ENCODE measurements around the gene SSH2.

SSH2 gene

GRCh38 chr17:29583324-29584248 is 346.4 kb downstream of the SSH2 start:
- no peak for DNase-seq

DNA sequence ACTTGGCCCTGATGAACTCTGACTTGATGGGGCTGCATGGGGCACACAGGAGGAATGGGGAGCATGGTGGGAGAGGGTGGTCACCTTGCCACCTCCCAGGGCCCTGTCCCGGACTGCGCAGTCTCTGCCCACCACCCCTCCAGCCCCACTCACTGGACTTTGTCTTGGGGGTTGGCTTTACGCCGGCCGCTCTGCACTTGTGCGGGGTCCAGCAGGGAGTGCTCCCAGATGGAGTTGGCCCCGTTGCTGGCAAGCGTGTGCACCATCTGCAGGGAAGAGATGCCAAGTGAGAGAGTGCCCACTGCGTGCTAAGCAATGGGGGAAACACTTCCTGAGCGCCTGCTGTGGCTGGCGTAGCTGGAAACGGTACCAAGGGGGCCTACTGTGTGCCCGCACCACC is 347.3 kb downstream of the SSH2 start:
- DNase-seq: no peak

GRCh38 chr17:29582254-29582765 is 347.7 kb downstream of the SSH2 start:
- no peak for DNase-seq

- no peak for DNase-seq
These were observed 348.3 kb downstream of the SSH2 start for GRCh38 chr17:29581583-29582253.

DNA sequence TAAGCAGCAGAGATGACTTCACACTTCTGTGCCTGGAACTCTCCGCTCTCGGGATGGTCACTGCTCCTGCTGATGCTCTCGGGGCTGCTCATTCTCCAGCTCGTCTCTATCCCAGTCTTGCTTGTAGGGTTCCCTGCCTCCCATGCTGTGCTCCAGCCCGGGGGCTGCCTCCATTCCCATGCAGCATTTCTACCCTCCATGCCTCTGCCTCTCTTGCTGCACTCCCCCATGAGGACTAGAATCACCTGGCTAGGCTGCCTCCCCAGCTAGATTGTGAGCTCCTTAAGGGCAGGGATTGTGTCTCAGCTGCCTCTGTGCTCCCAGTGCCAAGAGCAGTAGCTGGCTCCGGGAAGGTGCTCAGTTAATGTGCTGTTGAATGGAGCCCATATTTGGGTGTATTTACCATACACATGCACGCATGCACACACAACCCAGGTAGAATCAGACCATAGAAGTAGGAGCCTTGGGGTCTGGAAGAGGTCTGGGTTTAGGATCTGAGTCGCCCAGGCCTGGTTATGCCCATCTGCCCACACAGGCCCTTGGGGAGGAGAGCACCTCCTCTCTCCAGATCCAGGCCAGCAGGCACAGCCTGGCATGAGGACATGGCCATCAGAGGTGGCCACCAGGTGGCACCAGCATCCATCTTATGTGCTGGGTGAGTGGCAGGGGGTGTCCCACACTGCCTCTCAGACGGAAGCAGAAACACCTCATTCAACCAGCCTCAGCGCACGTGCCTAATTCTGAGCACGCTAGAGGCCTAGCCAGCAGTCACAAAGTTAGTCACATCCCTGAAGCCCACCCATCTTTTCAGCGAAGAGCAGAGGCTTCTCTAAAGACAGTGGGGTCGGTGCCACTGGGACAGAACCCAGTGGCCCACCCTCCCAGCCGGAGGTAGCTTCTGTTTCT is 349.9 kb downstream of the SSH2 start:
- peak; percentile 92 for DNase-seq

DNA sequence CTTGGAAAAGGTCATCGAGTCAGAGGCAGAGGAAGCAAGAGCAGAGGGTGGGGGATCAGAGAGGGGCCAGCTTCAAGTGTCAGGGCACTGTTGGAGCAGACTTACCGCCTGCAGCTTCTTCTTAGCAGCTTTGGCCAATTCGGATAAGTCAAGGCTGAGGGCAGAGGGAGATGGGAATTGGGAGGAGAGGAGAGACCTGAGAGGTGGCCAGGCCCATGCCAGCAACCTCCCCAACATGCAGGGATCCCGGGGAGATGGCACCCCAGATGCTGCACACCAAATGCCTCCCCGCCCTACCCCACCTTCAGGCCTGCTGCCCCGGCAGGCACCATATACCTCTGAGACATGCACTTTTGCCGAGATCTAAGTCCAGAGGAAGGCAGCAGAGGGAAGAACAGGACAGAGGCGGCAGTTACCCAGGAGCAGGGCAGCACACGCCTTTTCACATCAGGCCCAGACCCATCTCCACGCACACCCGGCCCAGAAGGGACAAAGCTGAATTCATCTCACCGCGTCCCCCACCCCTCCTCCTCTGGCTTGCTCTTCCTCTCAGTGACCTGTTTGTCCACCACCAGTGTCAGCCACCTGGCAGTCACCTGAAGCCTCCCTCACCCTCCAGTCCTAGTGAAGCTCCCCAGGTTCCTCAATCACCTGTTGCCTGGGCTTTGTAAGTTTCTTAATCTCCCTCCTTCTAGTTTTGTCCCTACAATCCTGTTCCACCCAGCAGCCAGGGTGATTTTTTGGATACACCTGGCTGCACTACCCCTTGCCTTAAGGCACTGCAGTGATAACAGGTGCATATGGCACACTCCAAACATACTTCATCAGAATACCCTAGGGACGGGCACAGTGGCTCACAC is 351.2 kb downstream of the SSH2 start:
- no peak for DNase-seq

DNA sequence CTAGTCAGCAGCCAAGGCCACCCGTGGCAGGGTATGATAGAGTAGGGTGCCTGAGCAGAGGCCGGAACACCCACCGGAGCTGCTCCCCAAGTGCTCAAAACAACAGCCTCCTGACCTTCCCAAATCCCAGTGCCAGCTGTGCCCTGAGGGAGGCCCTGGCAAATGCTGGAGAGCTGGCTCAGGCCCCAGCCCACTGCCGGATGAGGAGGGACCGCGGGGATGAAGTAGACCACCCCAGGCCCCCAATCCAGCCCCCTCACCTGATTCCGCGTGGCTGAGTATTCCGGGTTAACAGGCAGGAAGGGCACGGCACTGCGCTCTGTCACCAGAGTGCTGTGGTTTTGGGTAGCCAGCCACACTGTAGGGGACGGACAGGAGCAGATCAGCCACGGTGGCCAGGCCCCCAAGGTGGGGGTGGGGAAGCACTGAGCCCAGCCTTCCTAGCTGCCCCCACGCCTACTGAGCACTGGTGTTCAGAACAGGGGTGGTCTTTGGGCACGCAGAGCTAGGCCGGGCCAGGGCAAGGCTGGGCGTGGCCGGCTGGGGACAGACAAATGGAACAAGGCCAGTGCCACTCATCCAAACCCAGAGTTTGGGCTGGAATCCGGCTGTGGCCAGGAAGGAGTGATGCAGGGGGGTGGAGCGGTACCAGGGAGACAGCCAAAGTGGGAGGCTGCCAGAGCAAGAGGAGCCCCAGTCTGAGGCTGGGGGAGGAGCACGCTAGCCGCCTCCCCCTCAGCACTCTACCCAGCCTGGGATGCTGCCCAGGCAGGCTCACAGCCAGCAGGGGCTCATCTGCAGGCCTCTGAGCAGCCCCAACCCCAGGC is 352.4 kb downstream of the SSH2 start:
- no peak for DNase-seq

DNA sequence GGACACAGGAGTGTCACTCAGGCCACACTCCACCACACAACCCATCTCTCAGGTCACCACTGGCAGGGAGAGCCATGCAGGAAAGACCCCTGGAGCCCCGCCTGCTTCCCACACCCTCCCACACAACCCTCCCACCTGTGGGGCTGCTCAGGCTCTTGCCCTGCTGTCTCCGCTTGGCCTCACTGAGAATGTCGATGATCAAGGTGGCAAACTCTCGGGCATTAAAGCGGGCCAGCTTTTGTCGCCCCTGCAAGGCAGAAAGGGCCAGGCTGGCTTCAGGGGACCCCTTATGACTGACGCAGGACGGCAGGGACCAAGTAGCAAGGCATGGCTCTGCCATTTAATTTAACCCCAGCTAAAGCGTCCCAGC is 353.0 kb downstream of the SSH2 start:
- DNase-seq: no peak

DNA sequence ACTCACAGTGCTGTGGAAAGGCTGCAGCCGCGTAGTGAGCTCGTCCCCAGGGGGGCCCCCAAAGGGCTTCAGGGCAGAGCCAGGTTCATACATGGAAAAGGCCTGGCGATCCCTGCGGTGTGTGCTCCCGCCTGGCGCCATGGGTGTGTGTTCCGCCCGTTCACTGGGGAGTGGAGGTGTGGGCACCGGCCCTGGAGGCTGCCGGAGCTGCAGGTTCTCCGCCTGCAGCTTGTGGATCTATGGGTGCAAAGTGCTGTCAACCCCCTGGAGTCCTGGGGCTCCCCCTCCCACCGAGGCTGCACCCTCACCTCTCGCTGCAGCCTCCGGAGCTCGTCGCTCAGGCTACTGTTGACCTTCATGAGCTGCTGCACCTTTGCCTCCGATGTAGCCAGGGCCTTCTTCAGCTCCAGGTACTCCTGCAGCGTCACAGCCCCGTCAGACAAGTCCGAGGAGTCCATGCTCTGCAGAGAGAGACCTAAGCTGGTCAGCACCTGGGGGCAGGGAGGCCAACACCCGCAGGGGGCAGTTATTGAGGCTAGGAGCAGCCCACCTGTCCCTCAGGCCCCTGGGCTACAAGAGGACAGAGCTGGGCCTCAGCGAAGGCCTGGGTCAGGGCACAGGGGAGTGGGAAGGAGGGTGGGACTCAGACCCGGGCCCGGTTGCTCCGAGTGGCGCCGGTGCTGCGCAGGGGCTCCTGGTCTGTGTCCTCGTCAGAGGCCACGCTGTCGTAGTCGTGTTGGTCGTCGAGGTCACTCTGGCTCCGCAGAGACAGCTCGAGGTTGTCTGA is 353.6 kb downstream of the SSH2 start:
- DNase-seq: no peak
